M059J (cell line): ENCODE data around the gene ZNF593OS. TPM values are rescaled to one million over a fixed set of nuclear protein-coding genes. Genes with fewer than 3 reads are reported as not detected.

ENCODE experiments used
- DNase-seq: peaks from one replicate; pipeline ENCODE4 v3.0.0-alpha.2; 2012; ENCODE audit warnings: low read depth
- total RNA-seq: library from RNA; depleted of rRNA; stranded (reverse); fragments of >200 nt; shearing (Covaris generic); gene quantifications from 2 replicates; pipeline ENCODE4 v1.2.3, GENCODE V29; 2014

ZNF593OS gene
- total RNA-seq, 1 experiment from 2014 or later = not detected

- DNase-seq = peak; percentile 26
Measured at GRCh38 chr1:26158908-26159742, 12.5 kb downstream of the ZNF593OS start, which contains the start of gene FAM110D. Gene FAM110D (plus strand): TSS chr1:26159079. CDS start chr1:26161292, 2,213 bp downstream.

GRCh38 chr1:26158271-26158907 is 13.2 kb downstream of the ZNF593OS start:
- DNase-seq = no peak

- peak; percentile 30 for DNase-seq
Measured at GRCh38 chr1:26156285-26157038, 15.2 kb downstream of the ZNF593OS start.

- no peak for DNase-seq
Measured at GRCh38 chr1:26155370-26156284, 16.0 kb downstream of the ZNF593OS start.

- DNase-seq = no peak
Measured at GRCh38 chr1:26154750-26155149, 16.9 kb downstream of the ZNF593OS start.

GRCh38 chr1:26153966-26154532 is 17.6 kb downstream of the ZNF593OS start:
- no peak for DNase-seq

- DNase-seq = no peak
Measured at GRCh38 chr1:26148887-26149286, 22.7 kb downstream of the ZNF593OS start.

- DNase-seq = no peak
Measured at GRCh38 chr1:26145960-26146294, 25.7 kb downstream of the ZNF593OS start.

GRCh38 chr1:26145041-26145959 is 26.3 kb downstream of the ZNF593OS start:
- DNase-seq = peak; percentile 83

- DNase-seq = no peak
Measured at GRCh38 chr1:26142159-26142558, 29.5 kb downstream of the ZNF593OS start.

GRCh38 chr1:26138974-26139558 is 32.6 kb downstream of the ZNF593OS start:
- no peak for DNase-seq

GRCh38 chr1:26134466-26134865 is 37.2 kb downstream of the ZNF593OS start:
- no peak for DNase-seq

GRCh38 chr1:26132834-26133167 is 38.8 kb downstream of the ZNF593OS start:
- DNase-seq = no peak

- peak; percentile 55 for DNase-seq
Measured at GRCh38 chr1:26132128-26132833, 39.4 kb downstream of the ZNF593OS start.

GRCh38 chr1:26130695-26131094 is 40.9 kb downstream of the ZNF593OS start:
- no peak for DNase-seq

- DNase-seq = no peak
Measured at GRCh38 chr1:26129778-26130177, 41.9 kb downstream of the ZNF593OS start.

GRCh38 chr1:26127235-26128163 is 44.1 kb downstream of the ZNF593OS start:
- DNase-seq = no peak
